Measurements from ENCODE around the gene ST3GAL2.
"Not testable (repeated sequence)": the region's sequence is repeated elsewhere in the genome, so short reads cannot be mapped to it uniquely, and the experiment has no call there.

The ST3GAL2 gene

GRCh38 chr16:70381604-70382342 is 57.1 kb downstream of the ST3GAL2 start:
- DNase-seq, result peak in 1 of 3 experiments; percentile 30

GRCh38 chr16:70380919-70381603 is 57.8 kb downstream of the ST3GAL2 start:
- DNase-seq, result peak; percentile 92 to 98 (median 94)

GRCh38 chr16:70380248-70380918 is 58.5 kb downstream of the ST3GAL2 start:
- DNase-seq, result peak; percentile 26 to 76 (median 73)

- no peak for DNase-seq
Observed at GRCh38 chr16:70378869-70379493, 59.9 kb downstream of the ST3GAL2 start.

DNA sequence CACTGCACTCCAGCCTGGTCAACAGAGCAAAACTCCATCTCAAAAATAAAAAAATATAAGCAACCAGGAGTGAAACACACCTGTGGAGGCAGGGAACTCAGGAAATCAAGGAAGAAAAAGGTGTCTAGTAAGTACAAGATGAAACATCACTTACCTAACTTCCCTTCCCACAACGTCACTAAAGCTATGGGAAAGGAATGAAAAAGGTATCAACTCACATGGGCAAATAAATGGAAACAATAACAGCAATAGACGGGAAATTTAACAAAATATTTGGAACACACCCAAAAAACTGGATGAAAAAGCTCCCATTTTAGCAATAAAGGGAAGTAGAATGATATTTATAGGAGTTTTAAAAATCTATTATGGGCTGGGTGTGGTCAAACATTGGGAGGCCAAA is 61.1 kb downstream of the ST3GAL2 start:
- DNase-seq, result no peak

DNA sequence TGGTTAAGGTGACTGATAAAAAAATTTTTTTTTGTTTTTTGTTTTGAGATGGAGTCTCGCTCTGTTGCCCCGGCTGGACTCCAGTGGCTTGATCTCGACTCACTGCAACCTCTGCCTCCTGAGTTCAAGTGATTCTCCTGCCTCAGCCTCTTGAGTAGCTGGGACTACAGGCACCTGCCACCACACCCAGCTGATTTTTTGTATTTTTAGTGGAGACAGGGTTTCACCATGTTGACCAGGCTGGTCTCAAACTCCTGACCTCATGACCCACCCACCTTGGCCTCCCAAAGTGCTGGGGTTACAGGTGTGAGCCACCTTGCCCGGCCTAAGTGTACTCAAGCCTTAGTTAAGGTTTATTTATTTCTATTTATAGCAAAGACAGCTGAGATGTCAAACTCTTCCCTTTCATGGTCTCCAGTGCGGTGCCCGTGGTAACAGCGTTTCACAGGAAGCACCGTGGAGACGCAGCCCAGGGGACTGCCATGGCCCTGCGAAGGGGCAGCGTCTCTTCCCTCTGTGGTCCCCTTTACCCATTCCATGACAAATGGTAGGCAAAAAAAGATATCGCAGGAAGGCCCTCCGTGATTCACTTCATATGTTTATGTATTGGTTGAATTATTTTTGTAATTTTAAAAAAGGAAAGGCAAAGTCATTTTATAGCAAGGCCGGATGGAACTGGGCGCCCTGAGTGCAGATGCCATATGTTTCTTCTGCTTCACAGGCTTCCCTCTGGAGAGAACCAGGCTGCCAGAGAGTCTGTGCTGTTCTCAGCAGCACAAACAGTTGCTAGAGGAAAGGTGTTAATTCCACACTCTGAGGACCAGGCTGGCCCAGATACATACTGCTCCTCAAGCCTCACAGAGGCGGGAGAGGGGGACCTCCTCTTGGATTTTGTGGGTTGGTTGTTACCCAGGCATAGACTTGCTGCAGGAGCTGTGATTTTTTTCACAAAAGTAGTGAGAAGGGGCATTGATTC is 63.0 kb downstream of the ST3GAL2 start:
- no peak for DNase-seq

DNA sequence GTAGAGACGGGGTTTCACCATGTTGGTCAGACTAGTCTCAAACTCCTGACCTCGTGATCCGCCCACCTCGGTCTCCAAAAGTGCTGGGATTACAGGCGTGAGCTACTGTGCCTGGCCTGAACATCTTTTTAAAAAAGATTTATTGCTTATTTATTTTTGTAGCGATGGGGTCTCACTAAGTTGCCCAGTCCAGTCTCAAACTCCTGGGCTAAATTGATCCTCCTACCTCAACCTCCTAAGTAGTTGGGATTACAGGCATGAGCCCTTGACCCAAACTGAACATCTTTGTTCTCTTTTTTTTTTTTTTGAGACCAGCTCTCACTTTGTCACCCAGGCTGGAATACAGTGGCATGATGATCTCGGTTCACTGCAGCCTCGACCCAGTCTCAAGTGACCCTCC is 64.7 kb downstream of the ST3GAL2 start:
- no peak for DNase-seq

DNA sequence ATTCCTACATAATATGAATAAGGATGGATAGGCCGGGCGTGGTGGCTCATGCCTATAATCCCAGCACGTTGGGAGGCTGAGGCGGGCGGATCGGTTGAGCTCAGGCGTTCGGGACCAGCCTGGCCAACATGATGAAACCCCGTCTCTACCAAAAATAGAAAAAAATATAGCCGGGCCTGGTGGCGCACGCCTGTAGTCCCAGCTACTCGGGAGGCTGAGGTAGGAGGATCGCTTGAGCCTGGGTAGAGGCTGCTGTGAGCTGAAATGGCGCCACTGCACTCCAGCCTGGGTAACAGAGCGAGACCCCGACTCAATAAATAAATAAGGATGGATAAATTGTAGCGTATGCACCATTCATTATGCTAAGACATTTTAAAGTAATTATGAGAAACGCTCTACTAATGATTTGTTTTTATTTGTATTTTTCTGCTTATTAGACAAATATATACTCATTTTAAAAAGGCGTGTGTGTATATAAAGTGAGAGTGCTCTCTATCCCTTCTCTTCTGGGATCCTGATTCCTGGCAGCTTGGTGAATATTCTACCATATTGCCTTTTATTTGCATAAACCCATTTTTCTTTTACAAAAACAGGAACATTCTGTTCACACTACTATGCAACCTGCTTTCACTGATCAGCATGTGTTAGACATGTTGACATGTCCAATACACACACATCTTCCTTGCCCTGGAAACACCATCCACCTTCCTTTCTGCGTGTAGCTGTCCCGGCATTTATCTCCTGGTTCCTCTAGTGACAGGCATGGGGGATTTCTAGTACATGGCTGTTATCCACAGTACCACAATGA is 65.8 kb downstream of the ST3GAL2 start:
- DNase-seq, result no peak

DNA sequence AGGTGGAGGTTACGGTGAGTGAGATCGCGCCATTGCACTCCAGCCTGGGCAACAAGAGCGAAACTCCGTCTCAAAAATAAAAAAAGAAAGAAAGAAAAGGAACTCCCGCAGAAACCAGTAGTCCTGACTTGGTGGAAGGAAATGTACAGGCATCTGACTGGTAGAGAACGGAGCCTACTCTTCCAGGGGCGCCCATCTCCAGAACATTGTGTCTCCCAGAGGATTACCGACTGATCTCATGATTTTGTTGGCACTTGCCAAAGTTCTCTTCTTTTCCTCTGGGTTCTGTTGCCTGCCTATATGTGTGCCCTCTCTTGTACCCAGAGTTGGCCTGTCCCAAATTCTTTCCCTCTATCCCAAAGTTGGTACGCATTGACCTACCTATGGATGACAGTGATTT is 68.0 kb downstream of the ST3GAL2 start:
- DNase-seq, result no peak

GRCh38 chr16:70370145-70370544 is 68.8 kb downstream of the ST3GAL2 start:
- peak in 1 of 3 experiments; percentile 9 for DNase-seq

DNA sequence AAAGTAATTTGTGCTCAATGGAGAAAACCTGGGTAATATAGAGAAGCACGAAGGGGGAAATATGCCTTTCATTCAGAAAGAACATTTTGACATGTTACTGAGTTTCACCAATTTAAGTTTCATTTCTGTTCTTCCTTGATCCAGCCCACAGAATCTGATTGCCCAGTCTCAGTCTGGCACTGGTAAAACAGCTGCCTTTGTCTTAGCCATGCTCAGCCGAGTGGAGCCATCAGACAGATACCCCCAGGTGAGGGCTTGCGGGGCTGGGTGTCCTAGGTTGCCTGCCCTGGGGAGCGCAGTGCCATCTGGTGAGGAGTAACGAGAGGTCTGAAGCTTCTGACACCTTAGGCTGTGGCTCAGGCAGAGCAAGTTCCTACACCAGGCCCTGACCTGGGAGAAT is 74.5 kb downstream of the ST3GAL2 start:
- DNase-seq, result no peak

DNA sequence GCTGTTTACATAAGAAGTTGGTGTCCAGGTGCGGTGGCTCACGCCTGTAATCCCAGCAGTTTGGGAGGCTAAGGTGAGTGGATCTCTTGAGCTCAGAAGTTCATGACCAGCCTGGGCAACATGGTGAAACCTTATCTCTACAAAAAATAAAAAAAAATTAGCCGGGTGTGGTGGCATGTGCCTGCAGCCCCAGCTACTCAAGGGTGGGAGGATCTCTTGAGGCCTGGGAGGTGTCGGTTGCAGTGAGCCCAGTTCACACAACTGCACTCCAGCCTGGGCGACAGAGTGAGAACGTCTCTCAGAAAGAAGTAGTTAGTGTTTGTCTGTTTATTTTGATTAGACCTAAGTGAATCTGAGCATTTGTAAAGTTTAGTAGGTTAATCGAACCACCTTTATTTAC is 79.3 kb downstream of the ST3GAL2 start:
- no peak for DNase-seq

DNA sequence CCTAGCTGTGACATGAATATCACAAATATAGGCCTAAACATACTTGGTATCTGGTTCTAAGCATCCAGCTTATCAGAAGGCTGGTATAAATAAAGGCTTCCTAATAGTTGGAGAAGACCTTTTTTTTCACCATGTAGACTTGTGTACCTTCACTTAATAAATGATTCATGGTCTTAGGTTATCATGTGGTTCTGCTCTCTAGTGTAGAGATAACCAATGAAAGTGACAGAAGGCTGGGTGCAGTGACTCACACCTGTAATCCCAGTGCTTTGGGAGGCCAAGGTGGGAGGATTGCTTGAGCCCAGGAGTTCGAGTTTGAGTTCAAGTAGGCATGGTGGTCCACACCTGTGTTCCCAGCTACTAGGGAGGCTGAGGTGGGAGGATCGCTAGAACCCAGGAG is 89.1 kb downstream of the ST3GAL2 start:
- no peak for DNase-seq

- no peak for DNase-seq
Observed at GRCh38 chr16:70348991-70349390, 89.9 kb downstream of the ST3GAL2 start.

GRCh38 chr16:70345840-70346239 is 93.1 kb downstream of the ST3GAL2 start:
- no peak for DNase-seq

DNA sequence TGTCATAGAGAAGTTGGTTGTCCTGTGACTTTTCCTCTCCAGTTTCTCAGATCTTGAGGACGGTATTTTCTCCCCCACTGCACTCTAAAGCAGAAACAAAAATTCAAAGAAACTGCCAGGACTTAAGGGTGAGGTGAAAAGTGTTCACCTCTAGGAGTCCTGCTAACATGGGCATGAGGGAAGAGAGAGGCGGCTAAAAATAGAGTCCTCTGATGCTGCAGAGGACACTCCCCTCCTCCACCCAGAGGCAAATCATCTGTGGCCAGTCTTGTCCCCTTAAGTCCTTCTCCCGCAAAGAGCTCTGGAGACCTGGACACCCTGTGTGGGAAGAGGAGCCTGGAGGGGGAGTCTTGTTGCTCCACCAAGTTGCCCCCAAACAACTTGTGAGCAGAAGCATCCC is 96.9 kb downstream of the ST3GAL2 start:
- peak in 1 of 3 experiments; percentile 8 for DNase-seq

DNA sequence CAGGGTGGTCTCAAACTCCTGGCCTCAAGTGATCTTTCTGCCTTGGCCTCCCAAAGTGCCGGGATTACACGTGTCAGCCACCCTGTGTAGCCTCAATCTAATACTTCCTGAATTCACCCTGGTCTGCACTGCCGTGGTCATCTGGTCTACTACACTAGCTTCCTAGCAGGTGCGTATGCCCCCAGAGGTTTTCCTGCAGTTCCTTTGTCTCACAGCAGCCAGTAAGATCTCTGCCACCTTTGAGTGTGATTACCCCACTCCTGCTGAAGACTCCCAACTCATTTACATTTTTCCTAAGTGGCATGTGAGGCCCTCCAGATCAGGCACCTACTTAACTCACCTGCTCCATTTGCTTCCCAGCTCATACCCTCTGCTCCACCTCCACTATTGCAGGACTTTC is 97.3 kb downstream of the ST3GAL2 start:
- peak in 1 of 3 experiments; percentile 26 for DNase-seq

DNA sequence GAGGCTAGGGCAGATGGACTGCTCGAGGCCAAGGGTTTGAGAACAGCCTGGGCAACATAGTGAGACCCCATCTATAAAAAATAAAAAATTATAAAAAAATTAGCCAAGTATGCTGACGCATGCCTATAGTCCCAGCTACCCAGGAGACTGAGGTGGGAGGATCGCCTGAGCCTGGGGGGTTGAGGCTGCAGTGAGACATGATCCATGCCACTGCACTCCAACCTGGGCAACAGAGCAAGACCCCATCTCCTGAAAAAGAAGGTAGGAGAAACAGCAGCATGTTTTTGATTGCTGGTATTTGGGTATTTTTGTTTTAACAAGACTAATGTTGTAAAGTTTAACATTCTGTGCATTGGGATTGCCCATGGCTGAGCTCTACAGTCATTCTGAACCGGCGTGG is 101.1 kb downstream of the ST3GAL2 start:
- DNase-seq, result no peak

DNA sequence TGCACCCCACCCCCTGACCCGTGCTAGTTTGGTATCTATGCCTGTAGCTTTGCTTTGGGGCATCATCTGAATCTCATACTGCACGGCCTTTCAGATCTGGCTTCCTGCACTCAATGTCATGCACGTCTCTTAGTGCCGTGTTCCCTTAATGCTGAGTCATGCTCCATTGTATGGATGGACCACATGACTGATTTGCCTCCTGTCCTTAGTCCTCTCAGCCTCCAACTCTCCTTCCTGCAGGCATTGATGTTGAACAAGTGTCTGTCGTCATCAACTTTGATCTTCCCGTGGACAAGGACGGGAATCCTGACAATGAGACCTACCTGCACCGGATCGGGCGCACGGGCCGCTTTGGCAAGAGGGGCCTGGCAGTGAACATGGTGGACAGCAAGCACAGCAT is 106.2 kb downstream of the ST3GAL2 start:
- DNase-seq, result not testable (repeated sequence)

GRCh38 chr16:70331588-70332358 is 107.1 kb downstream of the ST3GAL2 start:
- peak in 1 of 3 experiments; percentile 11 for DNase-seq
